HG03280 (cell line): ENCODE data around the gene ERN1.

ENCODE experiments used
- ATAC-seq: cut with Tn5 transposase; IDR thresholded peaks from one replicate; pipeline ENCODE4 v1.9.1; 2021; ENCODE audit warnings: mild to moderate bottlenecking, moderate library complexity; ENCODE audit not compliant: unreplicated experiment

Gene ERN1

GRCh38 chr17:64158831-64159590 lies 29.1 kb upstream of the ERN1 start:
- ATAC-seq: no peak

- no peak for ATAC-seq
Observed at GRCh38 chr17:64158406-64158805, 28.5 kb upstream of the ERN1 start.

- no peak for ATAC-seq
Observed at GRCh38 chr17:64157669-64158180, 27.8 kb upstream of the ERN1 start.

- no peak for ATAC-seq
Observed at GRCh38 chr17:64156670-64157069, 26.7 kb upstream of the ERN1 start.

GRCh38 chr17:64155751-64156544 lies 26.0 kb upstream of the ERN1 start:
- ATAC-seq: no peak

GRCh38 chr17:64155129-64155528 lies 25.2 kb upstream of the ERN1 start:
- ATAC-seq: no peak

- ATAC-seq: no peak
Observed at GRCh38 chr17:64154717-64155116, 24.8 kb upstream of the ERN1 start.

- no peak for ATAC-seq
Observed at GRCh38 chr17:64154313-64154695, 24.4 kb upstream of the ERN1 start.

GRCh38 chr17:64153565-64154312 lies 23.8 kb upstream of the ERN1 start:
- no peak for ATAC-seq

GRCh38 chr17:64152428-64153125 lies 22.6 kb upstream of the ERN1 start:
- no peak for ATAC-seq

- ATAC-seq: no peak
Observed at GRCh38 chr17:64151016-64151368, 21.0 kb upstream of the ERN1 start.

- ATAC-seq: no peak
Observed at GRCh38 chr17:64150237-64151015, 20.5 kb upstream of the ERN1 start.

- ATAC-seq: no peak
Observed at GRCh38 chr17:64149196-64149595, 19.3 kb upstream of the ERN1 start.

GRCh38 chr17:64148699-64149098 lies 18.8 kb upstream of the ERN1 start:
- no peak for ATAC-seq

- no peak for ATAC-seq
Observed at GRCh38 chr17:64148017-64148631, 18.2 kb upstream of the ERN1 start.

GRCh38 chr17:64147110-64148016 lies 17.4 kb upstream of the ERN1 start:
- ATAC-seq: no peak

- ATAC-seq: no peak
Observed at GRCh38 chr17:64146418-64147109, 16.6 kb upstream of the ERN1 start.
